Nephron (organoid): Measurements from ENCODE around the gene KDSR.

Experiments
- H3K27ac Mint-ChIP-seq, 3 experiments: 2 replicates each; pipeline ENCODE4 v1.8.0; 2020; ENCODE audit warnings: mixed read lengths in 3 of 3, mild to moderate bottlenecking in 2 of 3, moderate library complexity in 1 of 3
- H3K27me3 Mint-ChIP-seq: 2 replicates; pipeline ENCODE4 v1.8.0; 2021; ENCODE audit warnings: low read depth, mild to moderate bottlenecking, moderate library complexity, mixed read lengths
- H3K36me3 Mint-ChIP-seq: 2 replicates; pipeline ENCODE4 v1.8.0; 2020; ENCODE audit warnings: low read depth, mixed read lengths
- H3K4me1 Mint-ChIP-seq: 2 replicates; pipeline ENCODE4 v1.8.0; 2020; ENCODE audit warnings: mixed read lengths
- H3K4me3 Mint-ChIP-seq, 3 experiments: 2 replicates each; pipeline ENCODE4 v1.8.0; 2020; ENCODE audit warnings: mild to moderate bottlenecking in 3 of 3, mixed read lengths in 3 of 3, moderate library complexity in 2 of 3
- H3K9me3 Mint-ChIP-seq: 2 replicates; pipeline ENCODE4 v1.8.0; 2020; ENCODE audit warnings: mixed read lengths
- CTCF ChIP-seq, 3 experiments: fragments of 200-600 bp; sonication (generic); IDR thresholded peaks; one replicate each; pipeline ENCODE4 v1.5.0; 2021; ENCODE audit warnings: antibody characterized with exemption in 3 of 3; ENCODE audit not compliant: unreplicated experiment in 3 of 3

Gene KDSR

GRCh38 chr18:63321291-63321690, 45.7 kb downstream of the KDSR start:
- H3K27me3 Mint-ChIP-seq = peaks cover 13% of the 10 kb centered on the region
- H3K27ac Mint-ChIP-seq = peak overlapping the region; percentile 83 to 99 (median 96)
- peaks cover 36% of the 10 kb centered on the region for H3K4me1 Mint-ChIP-seq
- H3K4me3 Mint-ChIP-seq = peak overlapping the region; percentile 85 to 95 (median 94)
- H3K36me3 Mint-ChIP-seq = no peaks in the 10 kb centered on the region
- H3K9me3 Mint-ChIP-seq = no peaks in the 10 kb centered on the region
- no peak for TF ChIP-seq CTCF (IDR thresholded peaks at IDR 0.05; ENCODE audit: unreplicated experiment in 3 of 3)

- H3K27ac Mint-ChIP-seq = peak overlapping the region; percentile 83 to 99 (median 96)
- no peaks in the 10 kb centered on the region for H3K36me3 Mint-ChIP-seq
- peak overlapping the region; percentile 85 to 95 (median 94) for H3K4me3 Mint-ChIP-seq
- TF ChIP-seq CTCF (IDR thresholded peaks at IDR 0.05; ENCODE audit: unreplicated experiment in 3 of 3) = no peak
- no peaks in the 10 kb centered on the region for H3K9me3 Mint-ChIP-seq
- peaks cover 32% of the 10 kb centered on the region for H3K4me1 Mint-ChIP-seq
- peaks cover 13% of the 10 kb centered on the region for H3K27me3 Mint-ChIP-seq
Measured at GRCh38 chr18:63320975-63321265, 46.1 kb downstream of the KDSR start.

DNA sequence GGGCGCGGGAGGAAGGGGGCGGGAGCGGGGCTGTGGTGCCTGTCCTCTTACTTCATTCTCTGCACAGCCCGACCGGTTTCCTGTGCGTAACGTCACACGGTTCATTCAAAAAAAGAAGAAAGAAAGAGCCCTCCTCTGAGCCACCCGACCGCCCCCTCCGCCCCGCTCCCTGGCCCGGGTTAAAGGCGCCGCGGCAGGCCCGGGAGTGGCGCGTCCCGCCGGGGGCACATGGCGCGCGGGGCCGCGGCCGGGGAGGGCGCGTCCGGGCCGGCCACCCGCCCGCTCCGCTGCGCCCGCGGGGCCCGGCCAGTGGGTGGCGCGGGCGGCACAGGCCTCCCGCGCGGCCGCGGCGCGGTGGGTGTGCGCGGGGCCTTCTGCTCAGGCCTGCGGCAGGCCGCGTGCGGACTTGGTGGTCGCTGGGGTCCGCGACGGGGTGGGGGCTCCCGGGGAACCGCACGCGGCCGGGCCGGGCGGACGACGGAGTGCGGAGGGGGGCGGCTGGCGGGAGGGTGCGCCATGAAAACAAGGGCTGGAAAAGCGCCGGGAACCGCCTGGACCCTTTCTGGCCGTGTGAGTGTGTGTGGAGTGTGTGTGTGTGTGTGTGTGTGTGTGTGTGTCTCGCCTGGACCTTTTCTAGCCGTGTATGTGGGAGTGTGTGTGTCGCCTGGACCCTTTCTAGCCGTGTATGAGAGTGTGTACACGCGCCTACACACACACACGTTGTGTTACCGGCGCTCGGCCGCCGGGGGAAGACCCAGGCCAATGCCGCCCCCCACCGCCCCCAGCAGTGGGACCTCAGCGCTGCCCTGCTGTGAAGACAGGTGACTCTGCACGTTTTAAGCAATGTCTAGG, 46.7 kb downstream of the KDSR start:
- Mint-ChIP-seq H3K4me1 (peaks cover 33% of the 10 kb centered on the region), H3K27me3 (peaks cover 13% of the 10 kb centered on the region), H3K9me3 (no peaks in the 10 kb centered on the region), H3K36me3 (no peaks in the 10 kb centered on the region), H3K27ac (peak overlapping the region; percentile 83 to 99 (median 96)), H3K4me3 (peak overlapping the region; percentile 85 to 95 (median 94))
- no peak for TF ChIP-seq CTCF (IDR thresholded peaks at IDR 0.05; ENCODE audit: unreplicated experiment in 3 of 3)

DNA sequence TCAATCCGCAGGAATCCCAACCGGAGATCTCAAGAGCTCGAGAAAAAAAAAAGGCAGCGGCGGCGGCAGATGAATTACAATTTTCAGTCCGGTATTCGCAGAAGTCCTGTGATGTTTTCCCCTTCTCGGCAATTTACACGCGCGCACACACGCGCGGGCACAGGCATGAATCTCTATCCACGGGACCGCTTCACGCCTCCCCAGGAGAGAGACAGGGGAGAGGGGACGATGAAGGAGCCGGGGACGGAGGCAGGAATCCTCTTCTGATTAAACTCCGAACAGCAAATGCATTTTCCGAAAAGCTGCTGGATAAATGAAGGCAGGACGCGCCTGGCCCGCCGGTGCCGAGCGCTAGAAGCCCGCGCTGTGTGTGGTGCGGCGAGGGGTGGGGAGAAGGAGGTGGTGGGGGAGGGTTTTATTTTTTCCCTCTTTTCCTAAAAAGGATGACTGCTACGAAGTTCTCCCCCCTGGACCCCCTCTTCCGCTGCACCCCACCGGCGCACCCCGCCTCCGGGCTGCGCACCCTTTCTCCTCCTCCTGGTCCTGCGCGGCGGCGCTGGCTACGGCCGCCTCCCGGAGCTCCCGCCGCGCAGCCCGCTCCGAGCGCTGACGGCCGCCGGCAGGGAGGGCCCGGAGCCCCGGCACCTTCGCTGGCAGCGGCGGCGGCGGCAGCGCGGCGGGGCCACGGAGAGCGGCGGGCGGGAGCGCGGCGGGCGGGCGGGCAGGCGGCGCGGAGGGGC, 47.5 kb downstream of the KDSR start, which contains the start of gene BCL2:
Gene BCL2 (minus strand): TSS at position 387 of the 740 bp plus-strand sequence.
- Mint-ChIP-seq H3K4me3 (peak within 1 kb of the TSS; percentile 91 to 98 (median 95)), H3K27me3 (peaks cover 13% of the 10 kb centered on the region), H3K9me3 (no peaks in the 10 kb centered on the region), H3K36me3 (no peaks in the 10 kb centered on the region), H3K4me1 (peaks cover 41% of the 10 kb centered on the region), H3K27ac (peak within 1 kb of the TSS; percentile 83 to 99 (median 96))
- TF ChIP-seq CTCF (IDR thresholded peaks at IDR 0.05; ENCODE audit: unreplicated experiment in 3 of 3) = no peak

GRCh38 chr18:63318889-63319382, 48.1 kb downstream of the KDSR start:
- no peaks in the 10 kb centered on the region for H3K9me3 Mint-ChIP-seq
- H3K27me3 Mint-ChIP-seq = peaks cover 13% of the 10 kb centered on the region
- H3K4me3 Mint-ChIP-seq = peak overlapping the region; percentile 91 to 98 (median 95)
- no peaks in the 10 kb centered on the region for H3K36me3 Mint-ChIP-seq
- H3K27ac Mint-ChIP-seq = peak overlapping the region; percentile 83 to 93 (median 88)
- TF ChIP-seq CTCF (IDR thresholded peaks at IDR 0.05; ENCODE audit: unreplicated experiment in 3 of 3) = no peak
- peaks cover 46% of the 10 kb centered on the region for H3K4me1 Mint-ChIP-seq
